Measurements from ENCODE around the gene MYT1. TPM values are rescaled to one million over a fixed set of nuclear protein-coding genes. Genes with fewer than 3 reads are reported as not detected.

The MYT1 gene
- total RNA-seq, 1 donor from 2014 or later: not detected

DNA sequence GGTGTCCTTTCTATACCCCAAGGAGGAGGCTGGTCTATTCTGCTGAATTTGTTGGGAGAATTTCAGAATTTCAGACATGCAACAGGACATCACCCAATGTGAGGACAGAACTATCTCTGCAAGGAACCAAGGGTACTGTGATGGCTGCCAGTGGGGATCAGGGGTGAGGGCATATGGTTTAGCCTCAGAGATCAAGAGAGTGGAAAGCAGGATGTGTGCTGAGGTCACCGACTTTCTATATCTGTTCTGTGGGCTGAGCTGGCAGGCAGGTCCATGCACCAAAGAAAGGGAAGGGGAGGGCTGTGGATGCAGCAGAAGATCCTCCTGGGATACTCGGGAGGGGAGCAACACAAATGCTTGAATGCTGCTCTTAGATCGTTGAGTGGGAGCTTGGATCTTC, 28.8 kb downstream of the MYT1 start:
- ATAC-seq: no peak

DNA sequence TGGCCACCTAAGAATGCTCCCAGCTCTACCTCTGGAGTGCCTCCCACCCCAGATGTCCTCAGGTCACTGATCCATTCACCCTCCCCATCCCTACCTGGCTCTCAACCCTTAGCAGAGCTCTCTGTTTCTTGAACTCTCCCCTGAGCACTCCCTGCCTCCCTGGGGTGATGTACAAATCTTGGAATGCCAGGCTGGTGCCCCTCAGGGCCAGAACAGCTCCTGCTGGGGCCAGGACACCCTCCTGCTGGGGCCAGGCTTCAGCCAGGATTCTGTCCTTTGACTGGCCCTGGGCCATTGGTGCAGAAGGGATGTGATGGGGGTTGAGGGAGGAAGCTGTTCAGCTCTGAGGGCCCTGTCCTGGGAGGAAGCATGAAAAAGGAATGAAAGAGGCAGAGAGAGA, 30.0 kb downstream of the MYT1 start:
- no peak for ATAC-seq

DNA sequence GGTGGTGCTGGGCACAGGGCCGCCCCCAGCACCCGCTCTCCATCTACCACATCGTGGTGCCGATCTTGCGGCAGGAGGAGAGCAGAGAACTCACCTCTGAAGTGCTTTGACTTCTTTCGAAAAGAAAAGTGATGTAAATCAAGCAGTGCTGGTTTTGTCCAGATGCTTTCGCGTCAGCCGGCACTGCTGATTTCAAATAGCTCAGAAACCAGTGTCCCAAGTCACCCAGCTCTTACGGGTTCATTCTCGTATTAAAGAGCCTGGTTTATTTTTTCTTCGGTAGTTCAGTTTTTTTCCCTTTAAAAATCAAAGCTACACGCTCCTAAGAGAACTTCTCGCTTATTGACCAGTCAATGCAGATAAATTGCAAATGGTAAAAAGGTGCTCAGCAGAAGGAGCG, 32.1 kb downstream of the MYT1 start:
- ATAC-seq: no peak

DNA sequence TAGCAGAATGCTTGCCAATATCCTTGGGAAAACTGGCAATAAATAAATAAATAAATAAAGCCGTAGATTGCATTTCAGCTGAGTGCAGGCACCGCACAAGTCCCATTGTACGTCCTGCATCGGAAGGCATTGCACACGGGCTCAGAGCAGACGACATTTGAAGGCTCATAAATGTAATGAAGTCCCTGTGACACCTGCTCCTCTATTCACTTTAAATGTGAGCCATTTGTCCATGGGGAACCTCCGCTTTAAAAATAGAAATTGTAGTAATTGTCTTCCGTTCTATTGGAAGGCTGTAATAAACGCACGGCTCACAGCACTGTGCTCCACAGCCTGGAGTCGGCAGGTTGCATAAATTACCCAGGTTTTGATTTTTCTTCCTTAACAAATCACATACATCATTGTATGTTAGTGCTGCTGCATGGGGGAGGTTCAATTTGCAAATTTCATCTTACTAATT, 32.6 kb downstream of the MYT1 start:
- no peak for ATAC-seq

DNA sequence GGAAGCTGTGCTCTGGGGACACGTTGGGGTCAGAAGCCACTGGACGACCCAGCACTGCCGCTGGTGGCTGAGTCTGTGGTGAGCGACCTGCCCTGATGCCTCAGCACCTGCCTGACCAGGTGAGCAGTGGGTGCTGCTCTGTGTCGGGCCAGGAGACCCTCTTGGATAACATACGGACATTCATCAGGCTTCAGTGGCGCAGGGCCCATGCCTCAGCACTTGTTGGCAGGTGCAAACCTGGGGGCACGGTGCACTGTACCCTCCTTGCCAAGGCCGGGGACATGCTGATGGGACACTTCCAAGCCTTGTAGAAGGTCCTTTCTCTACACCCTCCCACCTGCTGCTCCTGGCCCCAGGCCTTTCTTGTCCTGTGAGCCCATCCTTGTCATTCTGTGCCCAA, 34.1 kb downstream of the MYT1 start:
- ATAC-seq: peak; percentile 14

DNA sequence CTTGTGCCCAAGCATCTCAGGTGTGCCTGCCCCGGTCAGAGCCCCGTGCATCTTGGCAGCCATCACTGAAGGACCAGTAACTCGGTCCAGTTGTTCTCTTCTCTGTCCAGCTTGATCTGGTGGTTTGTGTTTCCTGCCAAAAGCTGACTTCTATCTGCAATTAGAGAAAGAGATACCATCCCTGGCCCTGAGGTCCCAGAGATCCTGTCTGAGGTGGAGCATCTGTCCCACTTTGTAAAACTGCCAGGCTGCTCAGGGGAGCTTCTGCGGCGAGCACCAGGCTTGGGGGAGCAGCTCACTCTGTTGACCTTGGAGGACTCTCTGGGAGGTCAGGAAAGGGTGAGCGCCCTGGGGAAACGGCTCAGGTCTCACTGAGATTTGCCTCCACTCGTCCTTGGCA, 35.1 kb downstream of the MYT1 start:
- ATAC-seq: no peak

DNA sequence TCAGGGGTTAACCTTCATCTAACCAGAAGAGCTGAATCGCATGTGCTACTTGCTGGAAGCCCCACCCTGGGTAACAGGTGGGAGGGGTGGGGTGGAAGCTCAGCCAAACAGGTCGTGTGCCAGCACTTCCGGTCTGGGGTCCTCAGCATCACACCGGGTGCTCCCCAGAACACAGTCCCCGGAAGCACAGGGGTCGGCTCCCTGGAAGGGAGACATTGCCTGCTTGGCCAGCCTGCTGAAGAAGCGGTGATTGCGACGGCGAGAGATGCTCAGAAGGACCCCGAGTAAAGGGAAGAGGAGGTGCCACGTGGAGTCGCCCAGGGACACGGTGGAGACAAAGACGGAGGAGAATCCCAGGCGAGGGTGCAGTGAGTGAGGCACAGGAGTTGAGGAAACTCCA, 36.5 kb downstream of the MYT1 start:
- no peak for ATAC-seq

DNA sequence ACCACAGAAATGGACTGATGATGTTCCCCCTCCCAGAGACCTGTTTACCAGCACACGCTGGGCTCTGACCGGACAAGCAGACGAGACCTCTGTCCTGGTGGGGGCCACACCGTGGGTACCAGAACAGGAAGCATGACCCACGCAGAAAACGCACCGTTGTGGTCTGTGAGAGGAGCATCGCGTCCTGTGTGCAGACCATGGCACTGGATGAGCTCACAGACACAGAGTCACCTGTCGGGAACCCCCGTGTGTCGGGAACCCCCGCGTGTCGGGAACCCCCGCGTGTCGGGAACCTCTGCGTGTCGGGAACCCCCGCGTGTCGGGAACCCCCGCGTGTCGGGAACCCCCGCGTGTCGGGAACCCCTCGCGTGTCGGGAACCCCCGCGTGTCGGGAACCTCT, 37.4 kb downstream of the MYT1 start:
- ATAC-seq: no peak

DNA sequence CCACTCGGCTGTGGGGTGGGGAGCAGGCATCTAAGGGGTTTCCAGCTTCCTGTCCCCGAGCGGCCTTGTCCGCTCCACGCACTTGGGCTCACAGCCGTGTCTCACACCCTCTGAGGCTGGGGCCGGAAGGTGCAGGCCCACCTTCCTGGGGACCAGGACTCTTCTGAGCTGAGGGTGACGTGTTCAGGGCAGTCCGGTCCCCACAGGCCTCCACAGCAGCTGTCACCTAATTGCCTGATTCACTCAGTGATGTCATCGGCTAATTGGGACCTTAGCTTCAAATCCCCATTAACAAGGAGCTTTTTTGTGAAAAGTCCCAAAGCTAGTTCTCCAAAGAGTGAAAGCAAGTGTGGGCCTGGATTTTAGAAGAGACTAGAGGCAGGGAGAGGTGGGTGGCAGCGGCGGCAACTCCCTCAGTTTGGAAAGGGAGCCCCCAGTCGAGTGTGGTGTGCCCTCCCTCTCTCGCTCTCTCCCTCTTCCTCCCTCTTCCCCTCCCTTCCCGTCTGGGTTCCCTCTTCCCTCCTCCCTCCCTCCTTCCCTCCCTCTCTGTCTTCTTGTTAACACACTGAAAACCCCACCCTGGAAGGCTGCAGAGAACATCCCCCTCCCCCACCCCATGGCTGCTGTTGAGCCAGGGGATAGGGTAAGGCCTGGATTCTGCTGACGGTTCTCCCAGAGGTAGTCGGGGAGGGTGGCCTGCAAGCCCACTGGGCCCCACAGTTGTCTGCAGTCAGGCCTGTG, 39.0 kb downstream of the MYT1 start:
- ATAC-seq: no peak

DNA sequence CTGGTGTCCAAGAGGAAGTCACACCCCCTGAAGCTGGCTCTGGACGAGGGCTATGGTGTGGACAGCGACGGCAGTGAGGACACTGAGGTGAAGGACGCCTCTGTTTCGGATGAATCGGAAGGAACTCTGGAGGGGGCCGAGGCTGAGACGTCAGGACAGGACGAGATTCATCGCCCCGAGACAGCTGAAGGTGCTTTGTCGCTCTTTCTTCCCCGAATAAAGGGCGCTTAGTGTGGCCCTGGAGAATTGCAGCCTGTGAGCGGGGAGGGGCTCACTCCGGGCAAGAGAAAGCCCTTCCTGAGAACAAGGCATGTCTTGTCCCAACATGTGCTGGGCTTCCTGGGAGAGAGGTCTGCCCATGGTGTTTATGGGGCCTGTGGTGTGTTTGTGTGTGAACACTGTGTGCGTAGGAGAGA, 41.4 kb downstream of the MYT1 start:
- peak; percentile 54 for ATAC-seq

DNA sequence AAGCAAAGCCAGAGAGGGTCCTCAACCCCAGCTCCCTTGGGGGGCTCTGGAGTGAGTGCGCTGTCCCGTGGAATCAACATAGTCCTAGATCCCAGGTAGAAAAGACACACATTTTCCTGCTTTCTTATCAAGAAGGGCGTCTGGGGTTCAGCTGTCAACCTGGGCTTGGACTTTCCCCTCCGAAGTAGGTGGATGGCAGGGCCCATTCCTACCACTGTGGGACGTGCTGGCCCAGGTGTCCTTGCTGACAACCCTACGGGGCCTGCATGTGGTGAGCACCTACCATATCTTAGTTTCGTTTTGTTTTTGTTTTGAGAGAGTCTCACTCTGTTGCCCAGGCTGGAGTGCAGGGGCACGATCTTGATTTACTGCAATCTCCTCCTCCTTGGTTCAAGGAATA, 42.4 kb downstream of the MYT1 start:
- ATAC-seq: no peak

DNA sequence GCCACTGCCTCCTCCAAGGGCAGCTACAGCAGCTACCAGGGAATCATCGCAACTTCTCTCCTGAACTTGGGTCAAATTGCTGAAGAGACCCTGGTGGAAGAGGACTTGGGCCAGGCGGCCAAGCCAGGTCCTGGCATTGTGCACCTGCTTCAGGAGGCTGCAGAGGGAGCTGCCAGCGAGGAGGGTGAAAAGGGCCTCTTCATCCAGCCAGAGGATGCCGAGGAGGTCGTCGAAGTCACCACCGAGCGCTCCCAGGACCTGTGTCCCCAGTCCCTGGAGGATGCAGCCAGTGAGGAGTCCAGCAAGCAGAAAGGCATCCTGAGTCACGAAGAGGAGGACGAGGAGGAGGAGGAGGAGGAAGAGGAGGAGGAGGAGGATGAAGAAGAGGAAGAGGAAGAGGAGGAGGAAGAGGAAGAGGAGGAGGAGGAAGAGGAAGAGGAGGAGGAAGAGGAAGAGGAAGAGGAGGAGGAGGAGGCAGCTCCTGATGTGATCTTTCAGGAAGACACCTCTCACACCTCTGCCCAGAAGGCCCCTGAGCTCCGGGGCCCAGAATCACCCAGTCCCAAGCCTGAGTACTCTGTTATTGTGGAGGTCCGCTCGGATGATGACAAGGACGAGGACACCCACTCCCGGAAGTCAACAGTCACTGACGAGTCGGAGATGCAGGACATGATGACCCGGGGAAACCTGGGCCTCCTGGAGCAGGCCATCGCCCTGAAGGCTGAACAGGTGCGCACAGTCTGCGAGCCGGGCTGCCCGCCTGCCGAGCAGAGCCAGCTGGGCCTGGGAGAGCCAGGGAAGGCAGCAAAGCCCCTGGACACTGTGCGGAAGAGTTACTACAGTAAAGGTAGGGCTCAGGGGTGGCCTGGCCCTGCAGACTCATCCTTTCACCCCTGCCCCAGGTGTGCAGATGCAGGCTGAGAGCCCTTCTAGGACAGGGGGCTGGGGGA, 43.7 kb downstream of the MYT1 start:
- ATAC-seq: no peak

DNA sequence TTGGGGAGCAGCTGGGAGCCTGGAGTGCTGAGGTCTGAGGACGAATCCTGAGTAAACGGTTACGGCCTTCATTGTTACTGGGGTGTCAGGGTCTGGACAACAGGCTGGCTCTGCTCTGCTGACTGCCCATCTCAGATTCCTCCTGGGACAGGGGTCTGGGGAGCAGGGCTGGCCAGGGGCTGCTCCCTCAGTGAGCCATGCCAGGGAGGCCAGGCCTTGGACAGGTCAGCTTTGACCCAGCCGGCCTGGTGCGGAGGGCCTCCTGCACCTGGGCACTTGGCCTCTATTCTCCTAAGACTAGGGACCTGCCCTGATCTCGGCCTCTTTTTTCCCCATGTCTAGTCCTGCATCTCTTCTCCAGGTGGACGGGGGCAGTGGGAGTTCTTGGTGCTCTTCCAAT, 44.9 kb downstream of the MYT1 start:
- ATAC-seq: no peak

DNA sequence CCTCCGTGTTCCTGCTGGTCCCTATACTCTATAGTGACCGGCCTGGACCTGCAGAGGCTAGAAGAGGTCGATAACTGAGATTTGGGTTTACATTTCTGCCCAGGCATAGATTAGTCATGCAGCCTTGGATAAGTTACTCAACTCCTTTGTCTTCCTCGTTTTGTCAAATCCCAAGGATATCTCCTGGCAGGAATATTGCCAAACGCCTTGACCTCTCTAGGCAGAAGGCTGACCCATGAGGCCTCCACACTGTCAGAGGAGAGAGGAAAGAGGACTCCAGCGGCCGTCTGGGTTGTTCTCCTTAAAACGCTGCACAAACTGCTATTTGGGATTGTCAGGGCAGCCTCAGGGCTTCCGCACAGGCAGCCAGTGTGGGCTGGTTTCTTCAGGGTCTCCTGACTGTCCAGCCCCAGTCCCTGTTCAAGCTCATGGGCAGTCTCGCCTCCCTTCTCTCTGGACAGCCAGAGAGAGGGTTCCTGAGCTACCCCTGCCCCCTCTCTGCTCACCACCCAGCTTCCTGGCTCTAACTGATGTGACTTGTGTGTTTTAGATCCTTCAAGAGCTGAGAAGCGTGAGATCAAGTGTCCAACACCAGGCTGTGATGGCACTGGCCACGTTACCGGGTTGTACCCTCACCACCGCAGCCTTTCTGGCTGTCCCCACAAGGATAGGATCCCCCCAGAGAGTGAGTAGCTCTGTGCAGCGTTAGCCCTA, 46.6 kb downstream of the MYT1 start:
- ATAC-seq: no peak

DNA sequence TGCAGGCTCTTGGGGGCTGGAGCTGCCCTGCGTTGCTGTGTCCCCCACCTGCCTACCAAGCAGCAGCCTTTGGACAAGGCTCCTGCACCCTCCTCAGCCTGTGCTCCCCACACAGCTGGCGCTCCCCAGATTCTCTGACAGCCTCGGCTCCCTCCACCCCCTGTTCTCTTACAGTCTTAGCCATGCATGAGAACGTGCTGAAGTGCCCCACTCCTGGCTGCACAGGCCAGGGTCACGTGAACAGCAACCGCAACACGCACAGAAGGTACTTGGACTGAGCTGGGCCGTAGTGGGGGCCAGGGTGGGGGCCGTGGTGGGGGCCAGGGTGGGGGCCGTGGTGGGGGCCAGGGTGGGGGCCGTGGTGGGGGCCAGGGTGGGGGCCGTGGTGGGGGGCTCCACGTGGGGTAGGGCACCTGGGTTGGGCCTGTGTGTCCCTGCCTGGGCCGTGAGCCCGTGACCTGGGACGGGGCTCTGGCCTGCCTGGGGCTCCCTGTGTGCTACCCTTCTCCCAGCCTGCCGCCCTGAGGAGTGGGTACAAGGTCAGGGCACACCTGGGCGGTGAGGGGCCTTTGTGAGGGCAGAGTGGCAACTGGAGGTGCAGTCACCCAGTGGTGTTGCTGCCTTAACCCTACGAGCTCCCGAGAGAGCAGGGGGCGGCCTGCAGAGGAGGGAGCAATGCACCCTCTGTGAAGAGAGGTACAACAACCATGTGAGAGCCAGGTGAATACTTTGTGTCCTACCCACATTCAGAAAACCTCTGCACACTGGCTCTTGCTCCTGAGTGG, 47.8 kb downstream of the MYT1 start:
- ATAC-seq: no peak

DNA sequence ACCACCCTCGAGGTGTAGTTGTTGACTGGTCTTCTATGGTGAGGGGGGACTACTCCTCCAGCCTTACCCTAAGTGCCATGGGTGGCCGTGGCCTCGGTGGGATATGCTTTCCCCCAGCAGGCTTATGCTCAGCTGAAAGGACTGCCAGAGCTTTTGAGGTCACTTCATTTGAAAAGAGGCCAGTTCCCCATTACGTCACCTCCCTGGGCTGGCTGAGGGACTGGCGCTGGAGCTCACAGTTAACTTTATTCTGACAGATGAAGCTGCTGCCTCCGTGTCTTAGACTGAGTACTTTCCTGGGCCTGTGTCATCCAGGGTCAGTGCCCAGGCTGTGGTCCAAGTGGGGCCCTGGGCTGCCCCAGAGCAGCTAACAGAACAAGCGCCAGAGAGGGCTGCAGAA, 48.5 kb downstream of the MYT1 start:
- ATAC-seq: no peak

DNA sequence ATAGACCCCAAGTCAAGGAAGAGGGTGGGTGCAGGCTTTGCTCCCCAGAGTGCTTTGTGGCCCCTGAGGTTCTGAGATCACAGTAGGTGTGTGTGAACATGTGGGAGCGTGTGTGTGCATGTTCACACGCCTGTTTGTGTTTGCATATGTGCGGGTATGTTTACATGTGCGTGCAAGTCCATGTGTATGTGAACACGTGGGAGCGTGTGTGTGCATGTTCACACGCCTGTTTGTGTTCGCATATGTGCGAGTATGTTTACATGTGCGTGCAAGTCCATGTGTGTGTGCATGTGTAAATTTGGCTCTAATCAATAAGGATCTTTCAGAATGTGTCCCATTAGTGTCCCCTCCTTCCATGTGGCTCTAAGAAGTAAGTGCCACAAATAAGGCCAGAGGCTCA, 49.9 kb downstream of the MYT1 start:
- ATAC-seq: no peak

DNA sequence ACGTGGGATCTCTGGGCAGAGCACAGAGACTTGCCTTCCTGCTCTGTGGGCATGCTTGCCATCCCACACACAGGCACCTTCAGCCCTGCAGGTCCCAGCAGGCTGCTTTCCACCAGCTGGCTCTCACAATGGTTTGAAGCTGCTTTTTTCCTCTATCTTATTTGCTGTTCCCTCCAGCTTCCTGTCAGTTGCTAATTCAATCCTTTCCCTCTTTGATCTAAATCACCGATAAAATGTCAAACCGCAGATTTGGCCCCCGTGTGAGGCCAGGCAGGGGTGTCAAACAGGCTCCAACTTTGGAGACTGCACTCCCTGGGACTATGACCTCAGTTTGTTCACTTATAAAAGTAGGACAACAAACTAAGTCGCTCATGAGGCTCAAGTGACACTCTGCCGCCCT, 50.7 kb downstream of the MYT1 start:
- ATAC-seq: peak; percentile 30

DNA sequence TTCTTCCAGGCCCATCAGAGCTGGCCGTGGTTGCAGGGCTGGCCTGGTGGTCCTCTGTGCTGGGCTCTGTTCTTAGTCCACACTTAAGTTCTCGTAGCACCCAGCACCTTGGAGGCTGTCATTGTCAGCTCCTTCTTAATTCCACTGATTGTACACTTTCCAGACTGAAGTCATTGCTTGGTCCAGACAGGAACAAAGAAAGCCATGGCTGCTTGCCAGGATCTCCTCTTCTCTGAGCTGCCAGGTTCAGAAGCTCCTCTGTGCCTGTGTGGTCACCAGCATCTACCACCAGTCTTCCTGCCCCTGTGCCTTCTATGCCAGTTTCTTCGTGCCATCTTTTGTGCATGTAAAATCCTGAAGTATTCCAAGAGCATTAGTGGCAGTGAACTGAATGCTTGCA, 51.8 kb downstream of the MYT1 start:
- ATAC-seq: no peak

DNA sequence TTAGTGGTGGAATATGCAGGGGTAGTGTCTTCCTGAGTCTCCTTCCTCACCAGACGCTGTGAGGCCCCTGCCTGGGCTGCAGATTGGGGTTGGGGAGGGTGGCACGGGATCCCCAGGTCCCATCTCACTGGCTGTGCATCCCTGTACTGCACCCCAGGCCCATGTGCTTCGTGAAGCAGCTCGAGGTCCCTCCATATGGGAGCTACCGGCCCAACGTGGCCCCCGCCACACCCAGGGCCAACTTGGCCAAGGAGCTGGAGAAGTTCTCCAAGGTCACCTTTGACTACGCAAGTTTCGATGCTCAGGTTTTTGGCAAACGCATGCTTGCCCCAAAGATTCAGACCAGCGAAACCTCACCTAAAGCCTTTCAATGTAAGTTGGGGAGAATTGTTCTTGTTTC, 52.7 kb downstream of the MYT1 start:
- ATAC-seq: no peak

DNA sequence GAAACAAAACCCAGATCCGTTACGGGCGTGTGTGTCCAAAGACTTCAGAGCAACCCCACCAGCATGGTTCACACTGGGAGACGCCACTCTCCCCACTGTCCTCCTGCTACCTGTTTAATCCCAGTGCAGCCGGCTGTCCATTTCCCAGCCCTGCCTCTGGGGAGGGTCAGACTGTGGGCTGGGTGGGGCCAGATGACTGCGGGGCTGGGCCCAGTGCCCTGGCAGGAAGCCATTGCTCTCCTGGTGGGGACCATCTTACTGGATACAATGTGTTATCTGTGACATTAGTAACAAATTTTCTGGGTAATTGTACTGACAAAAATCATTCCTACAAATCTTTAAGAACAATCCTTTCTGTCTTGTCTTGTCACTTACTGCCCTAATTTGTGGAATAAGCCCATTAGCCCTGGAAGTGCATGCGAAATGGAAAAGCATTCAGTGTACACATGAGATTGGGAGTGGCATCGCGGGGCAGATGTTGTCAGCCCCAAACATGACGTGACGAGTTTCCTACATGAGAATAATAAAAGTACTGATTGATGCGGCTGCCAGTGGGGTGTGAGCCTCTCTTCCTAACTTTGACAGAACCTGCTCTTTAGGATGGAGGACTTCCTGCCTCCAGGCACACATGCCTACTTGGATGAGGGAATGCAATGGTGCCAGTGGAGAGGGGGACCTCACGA, 53.4 kb downstream of the MYT1 start:
- peak; percentile 21 for ATAC-seq

DNA sequence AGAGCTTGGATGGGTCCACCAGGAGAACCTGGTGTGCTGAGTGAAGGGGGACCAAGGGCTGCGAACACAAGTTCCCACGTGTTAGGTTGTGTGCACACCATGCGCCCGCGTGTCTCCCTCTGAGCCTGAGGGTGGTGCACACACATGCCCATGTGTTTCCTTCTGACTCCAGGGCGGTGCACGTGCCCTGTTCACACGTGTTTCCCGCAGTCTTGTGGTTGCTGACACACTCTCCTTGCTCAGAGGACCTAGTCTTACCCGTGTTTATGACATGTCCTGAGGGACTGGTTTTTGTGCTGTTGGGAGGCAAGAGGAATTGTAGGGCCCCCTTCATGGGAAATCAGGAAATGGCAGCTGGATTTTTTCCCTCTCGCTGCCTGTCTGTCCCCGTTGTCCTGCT, 55.0 kb downstream of the MYT1 start:
- ATAC-seq: peak; percentile 47
